HG03159 (cell line): ENCODE measurements around the gene GALP.
"Not testable (repeated sequence)": the region's sequence is repeated elsewhere in the genome, so short reads cannot be mapped to it uniquely, and the experiment has no call there.

Experiments
- ATAC-seq: cut with Tn5 transposase; IDR thresholded peaks from one replicate; pipeline ENCODE4 v1.9.1; 2021; ENCODE audit warnings: mild to moderate bottlenecking, moderate library complexity; ENCODE audit not compliant: unreplicated experiment

GALP gene

GRCh38 chr19:56147307-56147706, 28.5 kb upstream of the GALP start:
- no peak for ATAC-seq

GRCh38 chr19:56148096-56148495, 27.7 kb upstream of the GALP start:
- no peak for ATAC-seq

DNA sequence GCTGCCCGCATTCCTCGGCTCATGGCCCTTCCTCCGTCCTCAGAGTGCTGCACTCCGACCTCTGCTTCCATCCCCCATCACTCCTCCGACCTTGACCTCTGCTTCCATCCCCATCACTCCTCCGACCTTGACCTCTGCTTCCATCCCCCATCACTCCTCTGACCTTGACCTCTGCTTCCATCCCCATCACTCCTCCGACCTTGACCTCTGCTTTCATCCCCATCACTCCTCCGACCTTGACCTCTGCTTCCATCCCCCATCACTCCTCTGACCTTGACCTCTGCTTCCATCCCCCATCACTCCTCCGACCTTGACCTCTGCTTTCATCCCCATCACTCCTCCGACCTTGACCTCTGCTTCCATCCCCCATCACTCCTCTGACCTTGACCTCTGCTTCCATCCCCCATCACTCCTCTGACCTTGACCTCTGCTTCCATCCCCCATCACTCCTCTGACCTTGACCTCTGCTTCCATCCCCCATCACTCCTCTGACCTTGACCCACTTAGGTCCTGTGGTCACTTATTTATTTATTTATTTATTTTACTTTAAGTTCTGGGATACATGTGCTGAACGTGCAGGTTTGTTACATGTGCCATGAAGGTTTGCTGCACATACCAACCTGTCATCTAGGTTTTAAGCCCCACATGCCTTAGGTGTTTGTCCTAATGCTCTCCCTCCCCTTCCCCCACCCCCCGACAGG, 26.7 kb upstream of the GALP start:
- not testable (repeated sequence) for ATAC-seq

DNA sequence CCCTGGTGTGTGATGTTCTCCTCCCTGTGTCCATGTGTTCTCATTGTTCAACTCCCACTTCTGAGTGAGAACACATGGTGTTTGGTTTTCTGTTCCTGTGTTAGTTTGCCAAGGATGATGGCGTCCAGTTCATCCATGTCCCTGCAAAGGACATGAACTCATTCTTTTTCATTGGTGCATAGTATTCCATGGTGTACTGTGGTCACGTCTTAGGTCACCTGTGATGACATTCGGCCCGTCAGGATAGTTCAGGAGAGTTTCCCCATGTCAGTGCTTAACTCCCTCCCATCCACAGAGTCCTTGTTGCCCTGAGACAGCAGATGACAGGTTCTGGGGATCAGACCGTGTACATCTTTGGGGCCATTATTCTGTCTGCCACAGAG, 26.2 kb upstream of the GALP start:
- ATAC-seq, result no peak

- no peak for ATAC-seq
Observed at GRCh38 chr19:56150358-56150757, 25.4 kb upstream of the GALP start.

DNA sequence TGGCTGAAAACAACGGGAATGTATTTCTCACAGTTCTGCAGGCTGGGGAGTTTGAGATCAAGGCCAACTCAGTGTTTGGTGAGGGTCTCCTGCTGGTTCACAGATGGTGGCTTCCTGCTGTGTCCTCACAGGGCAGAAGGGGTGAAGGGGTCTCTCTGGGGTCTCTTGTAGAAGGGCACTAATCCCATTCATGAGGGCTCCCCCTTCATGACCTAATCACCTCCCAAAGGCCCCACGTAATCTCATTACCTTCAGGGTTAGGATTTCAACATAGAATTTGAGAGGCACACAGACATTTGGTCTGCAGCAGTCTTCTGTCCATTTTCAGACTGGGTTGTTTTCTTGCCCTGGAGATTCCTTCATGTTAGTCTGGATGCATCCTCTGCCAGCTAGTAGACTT, 23.2 kb upstream of the GALP start:
- no peak for ATAC-seq

- ATAC-seq, result no peak
Observed at GRCh38 chr19:56153507-56153906, 22.3 kb upstream of the GALP start.

- ATAC-seq, result no peak
Observed at GRCh38 chr19:56155124-56155687, 20.6 kb upstream of the GALP start.

DNA sequence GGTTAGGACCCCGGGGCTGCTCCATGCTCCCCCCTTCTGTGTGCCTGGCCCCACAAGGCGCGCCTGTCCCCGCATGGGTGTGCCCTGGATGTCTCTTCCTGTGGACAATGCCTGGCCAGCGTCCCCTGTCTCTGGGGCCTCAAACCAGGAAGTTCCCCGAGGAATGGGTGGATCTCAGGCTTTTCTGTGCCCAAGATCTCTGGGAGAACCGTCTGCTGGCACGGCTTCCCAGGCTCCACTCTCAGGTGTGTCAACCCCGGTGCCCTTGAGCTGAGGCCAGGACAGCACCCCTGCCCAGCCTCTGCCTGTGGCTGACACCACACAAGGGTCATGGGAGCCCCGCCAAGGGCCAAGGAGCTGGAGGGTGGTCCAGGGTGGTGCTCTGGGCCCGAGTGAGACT, 19.0 kb upstream of the GALP start:
- no peak for ATAC-seq

- no peak for ATAC-seq
Observed at GRCh38 chr19:56158170-56158757, 17.5 kb upstream of the GALP start.

DNA sequence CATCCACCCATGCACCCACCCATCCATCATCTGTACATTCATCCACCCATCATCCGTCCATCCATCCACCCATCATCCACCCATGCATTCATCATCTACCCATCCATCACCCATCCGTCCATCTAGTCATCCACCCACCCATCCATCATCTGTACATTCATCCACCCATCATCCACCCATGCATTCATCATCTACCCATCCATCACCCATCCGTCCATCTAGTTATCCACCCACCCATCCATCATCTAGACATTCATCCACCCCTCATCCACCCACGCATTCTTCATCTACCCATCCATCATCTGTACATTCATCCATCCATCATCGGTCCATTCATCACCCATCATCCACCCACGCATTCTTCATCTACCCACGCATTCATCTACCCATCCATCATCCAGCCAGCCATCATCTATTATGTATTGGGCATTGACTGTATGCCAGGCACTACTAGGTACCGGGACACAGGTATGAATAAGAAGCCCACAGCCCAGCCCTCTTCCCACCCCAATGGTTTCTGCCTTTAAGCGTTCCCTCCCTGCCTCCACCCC, 16.7 kb upstream of the GALP start:
- no peak for ATAC-seq

DNA sequence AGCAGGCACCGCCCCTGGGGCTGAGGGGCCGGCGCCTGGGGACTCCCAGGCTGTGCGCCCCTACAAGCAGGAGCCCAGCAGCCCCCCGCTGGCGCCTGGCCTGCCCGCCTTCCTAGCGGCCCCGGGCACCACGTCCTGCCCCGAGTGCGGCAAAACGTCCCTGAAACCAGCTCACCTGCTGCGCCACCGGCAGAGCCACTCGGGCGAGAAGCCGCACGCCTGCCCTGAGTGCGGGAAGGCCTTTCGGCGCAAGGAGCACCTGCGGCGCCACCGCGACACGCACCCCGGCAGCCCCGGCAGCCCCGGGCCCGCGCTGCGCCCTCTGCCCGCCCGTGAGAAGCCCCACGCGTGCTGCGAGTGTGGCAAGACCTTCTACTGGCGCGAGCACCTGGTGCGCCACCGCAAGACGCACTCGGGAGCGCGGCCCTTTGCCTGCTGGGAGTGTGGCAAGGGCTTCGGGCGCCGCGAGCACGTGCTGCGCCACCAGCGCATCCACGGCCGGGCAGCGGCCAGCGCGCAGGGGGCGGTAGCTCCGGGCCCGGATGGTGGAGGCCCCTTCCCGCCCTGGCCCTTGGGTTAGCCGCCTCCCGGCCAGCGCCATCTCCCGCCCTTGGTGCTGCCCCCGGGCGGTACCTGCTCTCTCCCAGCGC, 16.1 kb upstream of the GALP start:
- ATAC-seq, result no peak

- ATAC-seq, result no peak
Observed at GRCh38 chr19:56161534-56161933, 14.3 kb upstream of the GALP start.

DNA sequence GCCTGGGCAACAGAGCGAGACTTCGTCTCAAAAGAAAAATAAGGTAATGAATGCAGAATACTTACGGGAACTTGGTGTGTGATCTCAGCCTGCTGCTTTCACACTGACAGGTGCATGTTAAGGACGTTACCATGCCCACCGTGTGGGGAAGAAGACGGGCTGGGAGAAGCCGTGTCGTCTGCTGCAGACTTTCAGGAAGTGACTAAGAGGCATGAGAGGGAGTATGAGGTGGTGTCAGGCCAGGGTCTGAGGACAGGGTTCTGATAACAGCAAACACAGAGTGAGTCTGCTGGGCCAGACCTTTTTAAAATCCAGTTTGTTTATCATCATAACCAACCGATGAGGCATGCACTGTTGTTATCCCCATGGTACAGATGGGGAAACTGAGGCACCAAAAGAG, 13.6 kb upstream of the GALP start:
- no peak for ATAC-seq

- no peak for ATAC-seq
Observed at GRCh38 chr19:56163097-56163496, 12.7 kb upstream of the GALP start.

GRCh38 chr19:56167064-56167578, 8.7 kb upstream of the GALP start:
- ATAC-seq, result no peak

DNA sequence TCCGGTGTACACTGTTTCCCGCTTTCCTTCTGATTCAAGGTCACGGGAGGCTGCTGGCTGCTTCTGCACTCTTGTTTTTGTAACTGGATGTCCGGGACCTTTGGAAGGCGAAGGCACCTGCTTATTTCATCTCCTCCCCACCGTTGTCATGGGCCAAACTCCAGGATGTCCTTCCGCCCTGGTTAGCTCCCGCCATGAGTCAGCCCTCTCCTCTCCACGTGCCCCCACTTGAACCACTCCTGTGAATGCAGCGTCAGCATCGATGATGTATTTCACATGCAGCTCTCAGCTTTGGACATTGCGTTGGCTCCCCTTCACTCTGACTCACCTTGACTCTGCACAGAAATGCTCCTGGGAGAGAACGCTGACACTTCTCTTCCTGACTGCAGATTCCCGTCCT, 5.5 kb upstream of the GALP start:
- ATAC-seq, result no peak

DNA sequence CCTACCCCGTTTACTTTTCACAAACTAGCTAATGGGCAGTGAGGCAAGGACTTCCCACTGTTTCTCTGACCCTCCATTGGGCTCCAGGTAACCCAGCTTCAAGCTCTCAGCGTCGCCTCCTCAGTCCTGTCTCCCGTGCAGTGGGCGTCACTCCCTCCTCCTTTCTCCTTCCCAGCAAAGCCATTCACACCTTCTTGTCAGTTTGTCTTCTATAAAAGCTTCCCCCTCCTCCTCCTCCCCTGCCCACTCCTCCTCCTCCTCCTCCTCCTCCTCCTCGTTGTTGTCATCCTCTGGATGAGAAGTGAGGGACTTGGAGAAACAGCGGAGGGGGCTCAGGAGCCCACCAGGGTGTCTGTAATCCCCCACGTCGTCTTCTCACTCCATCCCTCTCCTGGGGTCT, 1.7 kb upstream of the GALP start:
- no peak for ATAC-seq

GRCh38 chr19:56174550-56174949, 1.3 kb upstream of the GALP start:
- no peak for ATAC-seq

DNA sequence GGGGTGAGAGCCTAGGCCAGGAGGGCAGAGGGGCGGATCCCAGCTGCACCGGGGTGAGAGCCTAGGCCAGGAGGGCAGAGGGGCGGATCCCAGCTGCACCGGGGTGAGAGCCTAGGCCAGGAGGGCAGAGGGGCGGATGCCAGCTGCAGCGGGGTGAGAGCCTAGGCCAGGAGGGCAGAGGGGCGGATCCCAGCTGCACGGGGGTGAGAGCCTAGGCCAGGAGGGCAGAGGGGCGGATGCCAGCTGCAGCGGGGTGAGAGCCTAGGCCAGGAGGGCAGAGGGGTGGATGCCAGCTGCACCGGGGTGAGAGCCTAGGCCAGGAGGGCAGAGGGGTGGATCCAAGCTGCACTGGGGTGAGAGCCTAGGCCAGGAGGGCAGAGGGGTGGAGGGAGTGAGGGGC, 502 bp downstream of the GALP start:
- ATAC-seq, result not testable (repeated sequence)

- ATAC-seq, result no peak
Observed at GRCh38 chr19:56176881-56177280, 1.1 kb downstream of the GALP start.
